ENCODE data around the gene DUOXA2.

DUOXA2 gene

GRCh38 chr15:45138814-45139765 is 25.0 kb downstream of the DUOXA2 start:
- no peak for DNase-seq (ENCODE audit: low read depth in 1 of 2, low spot score in 1 of 2)
- in situ Hi-C loops (cut with HindIII; ENCODE audit: low pct_unique_long_range_greater_than_20kb, low sequenced_read_pairs): no loop called here
- no peak for TF ChIP-seq JUND (IDR thresholded peaks at IDR 0.05; ENCODE audit: low read depth)

GRCh38 chr15:45139770-45140169 is 25.6 kb downstream of the DUOXA2 start:
- DNase-seq (ENCODE audit: low read depth in 1 of 2, low spot score in 1 of 2): no peak
- in situ Hi-C loops (cut with HindIII; ENCODE audit: low pct_unique_long_range_greater_than_20kb, low sequenced_read_pairs): no loop called here
- TF ChIP-seq JUND (IDR thresholded peaks at IDR 0.05; ENCODE audit: low read depth): no peak

DNA sequence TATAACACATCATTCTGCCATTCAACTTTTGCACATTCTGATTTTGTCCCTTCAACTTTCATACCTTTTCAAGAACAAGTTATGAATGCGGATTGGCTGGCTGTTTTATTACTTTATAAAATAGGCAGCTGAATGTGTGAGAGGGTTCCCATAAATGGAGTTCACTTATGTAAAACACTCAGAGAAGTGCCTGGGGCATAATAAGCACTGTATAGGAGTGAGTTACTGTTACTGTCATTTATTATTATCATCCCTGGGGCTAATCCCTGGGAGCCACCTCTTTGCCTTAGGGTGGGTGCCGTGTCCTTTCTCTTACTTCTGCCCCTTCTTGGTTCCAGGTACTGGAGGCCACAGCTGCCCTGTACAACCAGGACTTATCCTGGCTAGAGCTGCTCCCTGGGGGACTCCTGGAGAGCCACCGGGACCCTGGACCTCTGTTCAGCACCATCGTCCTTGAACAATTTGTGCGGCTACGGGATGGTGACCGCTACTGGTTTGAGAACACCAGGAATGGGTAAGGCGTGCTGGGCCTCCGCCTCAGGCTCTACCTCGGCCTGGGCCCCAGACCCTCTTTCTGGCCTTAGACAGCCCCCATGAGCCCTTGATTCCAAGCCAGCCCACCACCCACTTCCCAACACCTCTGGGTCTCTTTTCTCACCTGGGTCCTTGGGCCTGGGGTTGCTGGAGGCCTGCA is 26.6 kb downstream of the DUOXA2 start:
- no peak for DNase-seq (ENCODE audit: low read depth in 1 of 2, low spot score in 1 of 2)
- in situ Hi-C loops (cut with HindIII; ENCODE audit: low pct_unique_long_range_greater_than_20kb, low sequenced_read_pairs): no loop called here
- TF ChIP-seq JUND (IDR thresholded peaks at IDR 0.05; ENCODE audit: low read depth): no peak

- no peak for DNase-seq (ENCODE audit: low read depth in 1 of 2, low spot score in 1 of 2)
- in situ Hi-C loops (cut with HindIII; ENCODE audit: low pct_unique_long_range_greater_than_20kb, low sequenced_read_pairs): no loop called here
- TF ChIP-seq JUND (IDR thresholded peaks at IDR 0.05; ENCODE audit: low read depth): no peak
These were observed 27.3 kb downstream of the DUOXA2 start for GRCh38 chr15:45141386-45141785.

DNA sequence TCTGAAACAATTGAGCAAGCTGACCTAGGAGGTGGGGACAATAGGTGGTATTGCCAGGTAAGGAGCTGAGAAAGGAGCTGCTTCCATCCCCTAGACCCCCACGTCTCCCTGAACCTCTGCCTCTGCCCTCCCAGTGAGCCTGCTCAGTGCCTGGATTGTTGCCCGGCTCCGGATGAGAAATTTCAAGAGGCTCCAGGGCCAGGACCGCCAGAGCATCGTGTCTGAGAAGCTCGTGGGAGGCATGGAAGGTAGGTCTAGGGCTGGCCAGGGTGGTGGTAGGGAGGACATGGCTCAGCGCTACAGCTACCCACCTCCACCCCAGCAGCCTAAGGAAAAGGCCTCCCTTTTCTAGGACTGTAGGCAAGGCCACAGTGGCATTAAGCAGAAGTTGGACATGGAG is 28.9 kb downstream of the DUOXA2 start:
- no peak for TF ChIP-seq JUND (IDR thresholded peaks at IDR 0.05; ENCODE audit: low read depth)
- in situ Hi-C loops (cut with HindIII; ENCODE audit: low pct_unique_long_range_greater_than_20kb, low sequenced_read_pairs): no loop called here
- no peak for DNase-seq (ENCODE audit: low read depth in 1 of 2, low spot score in 1 of 2)

- TF ChIP-seq JUND (IDR thresholded peaks at IDR 0.05; ENCODE audit: low read depth): no peak
- no peak for DNase-seq (ENCODE audit: low read depth in 1 of 2, low spot score in 1 of 2)
- in situ Hi-C loops (cut with HindIII; ENCODE audit: low pct_unique_long_range_greater_than_20kb, low sequenced_read_pairs): no loop called here
These were observed 29.8 kb downstream of the DUOXA2 start for GRCh38 chr15:45143946-45144345.

DNA sequence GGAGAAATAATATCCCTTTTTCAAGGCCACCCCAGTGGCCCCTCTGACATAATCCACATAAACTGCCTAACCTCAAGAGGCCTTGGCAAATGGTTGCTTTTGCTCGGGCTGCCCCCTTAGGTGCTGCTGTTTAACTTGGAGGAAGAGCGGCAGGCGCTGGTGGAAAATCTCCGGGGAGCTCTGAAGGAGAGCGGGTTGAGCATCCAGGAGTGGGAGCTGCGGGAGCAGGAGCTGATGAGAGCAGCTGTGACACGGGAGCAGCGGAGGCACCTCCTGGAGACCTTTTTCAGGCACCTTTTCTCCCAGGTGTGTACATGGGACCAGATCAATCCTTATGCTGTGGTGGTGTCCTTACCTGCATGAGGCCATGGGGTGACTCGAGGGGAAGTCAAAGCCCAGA is 30.6 kb downstream of the DUOXA2 start:
- TF ChIP-seq JUND (IDR thresholded peaks at IDR 0.05; ENCODE audit: low read depth): no peak
- no peak for DNase-seq (ENCODE audit: low read depth in 1 of 2, low spot score in 1 of 2)
- in situ Hi-C loops (cut with HindIII; ENCODE audit: low pct_unique_long_range_greater_than_20kb, low sequenced_read_pairs): no loop called here

DNA sequence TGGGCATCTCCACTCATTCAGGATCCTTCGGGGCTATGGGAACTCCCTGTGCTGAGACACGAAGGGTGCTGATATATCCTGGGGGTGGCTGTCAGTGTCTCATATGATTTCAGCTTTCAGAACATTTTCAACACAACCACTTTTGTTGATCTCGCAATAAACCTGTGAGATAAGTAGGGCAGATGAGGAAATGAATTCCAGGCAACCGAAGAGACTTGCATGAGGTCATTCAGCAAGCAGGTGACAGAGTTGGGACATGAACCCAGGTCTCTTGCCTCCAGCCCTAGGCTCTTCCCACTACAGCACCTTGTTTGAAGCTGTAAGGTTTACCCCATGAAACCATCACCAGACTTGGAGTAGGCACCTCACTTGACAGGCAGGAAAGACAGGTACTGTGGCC is 32.3 kb downstream of the DUOXA2 start:
- peak; percentile 46 to 68 for DNase-seq (ENCODE audit: low read depth in 1 of 2, low spot score in 1 of 2)

GRCh38 chr15:45147606-45148005 is 33.5 kb downstream of the DUOXA2 start:
- in situ Hi-C loops (cut with HindIII; ENCODE audit: low pct_unique_long_range_greater_than_20kb, low sequenced_read_pairs): no loop called here
- no peak for DNase-seq (ENCODE audit: low read depth in 1 of 2, low spot score in 1 of 2)
- no peak for TF ChIP-seq JUND (IDR thresholded peaks at IDR 0.05; ENCODE audit: low read depth)

More for the DNA sequence above, 32.3 kb downstream of the DUOXA2 start:
- in situ Hi-C loops (cut with HindIII; ENCODE audit: low pct_unique_long_range_greater_than_20kb, low sequenced_read_pairs): no loop called here
- no peak for TF ChIP-seq JUND (IDR thresholded peaks at IDR 0.05; ENCODE audit: low read depth)

- TF ChIP-seq JUND (IDR thresholded peaks at IDR 0.05; ENCODE audit: low read depth): no peak
- in situ Hi-C loops (cut with HindIII; ENCODE audit: low pct_unique_long_range_greater_than_20kb, low sequenced_read_pairs): no loop called here
- no peak for DNase-seq (ENCODE audit: low read depth in 1 of 2, low spot score in 1 of 2)
These were observed 34.2 kb downstream of the DUOXA2 start for GRCh38 chr15:45148076-45149059.

- no peak for TF ChIP-seq JUND (IDR thresholded peaks at IDR 0.05; ENCODE audit: low read depth)
- no peak for DNase-seq (ENCODE audit: low read depth in 1 of 2, low spot score in 1 of 2)
- in situ Hi-C loops (cut with HindIII; ENCODE audit: low pct_unique_long_range_greater_than_20kb, low sequenced_read_pairs): no loop called here
These were observed 34.9 kb downstream of the DUOXA2 start for GRCh38 chr15:45149060-45149459.

DNA sequence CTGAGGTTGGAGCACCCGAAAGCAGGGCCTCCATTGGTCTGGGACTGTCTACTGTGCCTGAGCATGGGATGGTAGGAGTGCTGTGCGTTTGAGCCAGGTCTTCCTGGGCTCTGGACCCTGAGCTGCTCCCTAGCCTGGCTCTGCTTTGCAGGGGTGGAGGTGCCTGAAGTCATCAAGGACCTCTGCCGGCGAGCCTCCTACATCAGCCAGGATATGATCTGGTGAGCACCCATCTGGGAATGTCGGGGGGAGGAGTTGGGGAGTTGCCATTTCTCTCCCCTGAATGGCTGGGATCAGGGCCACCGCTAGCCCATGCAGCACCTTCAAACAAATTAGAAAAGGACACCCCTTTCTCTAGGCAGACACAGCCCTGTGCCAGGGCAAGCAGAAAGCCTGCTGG is 36.4 kb downstream of the DUOXA2 start:
- no peak for DNase-seq (ENCODE audit: low read depth in 1 of 2, low spot score in 1 of 2)
- TF ChIP-seq JUND (IDR thresholded peaks at IDR 0.05; ENCODE audit: low read depth): no peak
- in situ Hi-C loops (cut with HindIII; ENCODE audit: low pct_unique_long_range_greater_than_20kb, low sequenced_read_pairs): no loop called here
